PC-3 (cell line): ENCODE data around the gene KRT73. TPM values are rescaled to one million over a fixed set of nuclear protein-coding genes. Genes with fewer than 3 reads are reported as not detected.

Experiments used
- ATAC-seq: fragments of 200-7000 bp; cut with Tn5 transposase; 2 replicates; pipeline ENCODE4 v1.9.1; 2020; ENCODE audit warnings: mild to moderate bottlenecking, moderate library complexity
- BruUV-seq: library from RNA; stranded (reverse); fragments of 400-500 nt; replicated peaks from 2 replicates; lab custom pipeline; 2021; lab: Mats Ljungman, UMichigan
- CTCF ChIA-PET: fragments of 300-600 bp; sonication (Branson Sonifier 250); formaldehyde crosslinking; loops from one replicate; lab custom pipeline; 2022; ENCODE audit warnings: antibody characterized with exemption; lab: Charles Lee
- POLR2A ChIA-PET: fragments of 300-600 bp; sonication (Branson Sonifier 250); formaldehyde crosslinking; loops from one replicate; lab custom pipeline; 2022; ENCODE audit warnings: antibody characterized with exemption; ENCODE audit not compliant: unreplicated experiment; lab: Charles Lee
- DNase-seq: peaks from one replicate; pipeline ENCODE4 v3.0.0-alpha.2; 2015
- H2AFZ ChIP-seq: fragments of 300-600 bp; sonication (generic); 2 replicates; pipeline ENCODE4 v1.6.0; 2016; ENCODE audit warnings: antibody characterized with exemption, low read length
- H3F3A ChIP-seq: fragments of 300-600 bp; sonication (generic); one replicate; pipeline ENCODE4 v1.6.0; 2017; ENCODE audit warnings: antibody characterized with exemption, low read length, control low read depth, mild to moderate bottlenecking; ENCODE audit not compliant: unreplicated experiment
- H3K27ac ChIP-seq: fragments of 300-600 bp; sonication (generic); 2 replicates; pipeline ENCODE4 v1.5.1; 2016; ENCODE audit warnings: mild to moderate bottlenecking, low read length
- H3K27me3 ChIP-seq: fragments of 300-600 bp; sonication (generic); 2 replicates; pipeline ENCODE4 v1.6.1; 2016; ENCODE audit warnings: low read length, mixed read lengths
- H3K36me3 ChIP-seq: fragments of 300-600 bp; sonication (generic); 2 replicates; pipeline ENCODE4 v1.6.1; 2016; ENCODE audit warnings: low read depth, mixed run types, low read length, mixed read lengths
- H3K4me1 ChIP-seq: fragments of 300-600 bp; sonication (generic); 2 replicates; pipeline ENCODE4 v1.5.1; 2016; ENCODE audit warnings: low read length; ENCODE audit not compliant: insufficient read depth
- H3K4me2 ChIP-seq: fragments of 300-600 bp; sonication (generic); 2 replicates; pipeline ENCODE4 v1.6.0; 2016; ENCODE audit warnings: low read length
- H3K4me3 ChIP-seq: fragments of 300-600 bp; sonication (generic); 2 replicates; pipeline ENCODE4 v1.5.1; 2016; ENCODE audit warnings: mild to moderate bottlenecking, low read length, mixed read lengths
- H3K79me2 ChIP-seq: fragments of 300-600 bp; sonication (generic); 2 replicates; pipeline ENCODE4 v1.6.1; 2017; ENCODE audit warnings: low read length, mixed read lengths
- H3K9ac ChIP-seq: fragments of 300-600 bp; sonication (generic); 2 replicates; pipeline ENCODE4 v1.6.0; 2016; ENCODE audit warnings: mild to moderate bottlenecking, low read length
- H3K9me2 ChIP-seq: fragments of 300-600 bp; sonication (generic); replicated peaks from 2 replicates; pipeline ENCODE4 v1.6.1; 2016; ENCODE audit warnings: mixed run types, low read length, mixed read lengths
- H3K9me3 ChIP-seq: fragments of 300-600 bp; sonication (generic); 2 replicates; pipeline ENCODE4 v1.6.1; 2016; ENCODE audit warnings: low read length, mixed read lengths
- H4K20me1 ChIP-seq: fragments of 300-600 bp; sonication (generic); 2 replicates; pipeline ENCODE4 v1.6.1; 2016; ENCODE audit warnings: low read length, mixed read lengths
- CTCF ChIP-seq: fragments of 300-600 bp; sonication (generic); conservative IDR thresholded peaks from 2 replicates; pipeline ENCODE4 v1.5.1; 2017; ENCODE audit warnings: antibody characterized with exemption, low read depth, mild to moderate bottlenecking, low read length
- EZH2 ChIP-seq: fragments of 300-600 bp; sonication (generic); IDR thresholded peaks from one replicate; pipeline ENCODE4 v1.6.1; 2017; ENCODE audit warnings: antibody characterized with exemption, mild to moderate bottlenecking, low read length; ENCODE audit not compliant: unreplicated experiment
- EZH2phosphoT487 ChIP-seq: fragments of 300-600 bp; sonication (generic); IDR thresholded peaks from 2 replicates; pipeline ENCODE4 v1.6.1; 2018; ENCODE audit warnings: mild to moderate bottlenecking, antibody characterized with exemption, low read length, borderline replicate concordance
- intact Hi-C: fragments of 100-400 bp; cut with micrococcal nuclease; formaldehyde crosslinking; loops from 2 replicates; pipeline ENCODE4 v1.9.0; 2023
- total RNA-seq: library from RNA; depleted of rRNA; stranded (reverse); fragments of >200 nt; gene quantifications from 2 replicates; pipeline ENCODE4 v1.2.3, GENCODE V29; 2014

Gene KRT73
- total RNA-seq, 1 experiment from 2014 or later, result not detected

- CTCF ChIA-PET, result no interaction called here
- intact Hi-C loops, result no loop called here
- H3K27ac ChIP-seq, result no peak overlapping the region
- no peak overlapping the region for H2AFZ ChIP-seq
- no TSS peak for BruUV-seq
- no peak for TF ChIP-seq CTCF
- no peak for TF ChIP-seq EZH2phosphoT487
- TF ChIP-seq EZH2, result no peak
- H3K9ac ChIP-seq, result no peak overlapping the region
- no peaks in the 10 kb centered on the region for H3K36me3 ChIP-seq
- POLR2A ChIA-PET, result no interaction called here
- H3K27me3 ChIP-seq, result peaks cover 39% of the 10 kb centered on the region
- H3F3A ChIP-seq, result no peaks in the 10 kb centered on the region
- no peaks in the 10 kb centered on the region for H3K9me3 ChIP-seq
- no peaks in the 10 kb centered on the region for H3K9me2 ChIP-seq
- no peak overlapping the region for H3K4me3 ChIP-seq
- H3K4me2 ChIP-seq, result no peak overlapping the region
- ATAC-seq (no peak), DNase-seq (no peak)
- H4K20me1 ChIP-seq, result no peaks in the 10 kb centered on the region
- H3K4me1 ChIP-seq, result no peaks in the 10 kb centered on the region; the same call in 1 of the 2 replicates
- H3K79me2 ChIP-seq, result no peaks in the 10 kb centered on the region
Observed at GRCh38 chr12:52608161-52608560, 10.2 kb downstream of the KRT73 start.

- CTCF ChIA-PET, result no interaction called here
- TF ChIP-seq EZH2phosphoT487 (no peak), EZH2 (no peak), CTCF (no peak)
Observed at GRCh38 chr12:52607314-52607713, 11.0 kb downstream of the KRT73 start.

GRCh38 chr12:52606581-52607218 lies 11.7 kb downstream of the KRT73 start:
- POLR2A ChIA-PET, result no interaction called here
- CTCF ChIA-PET, result no interaction called here
- no peaks in the 10 kb centered on the region for H4K20me1 ChIP-seq

More at GRCh38 chr12:52607314-52607713, 11.0 kb downstream of the KRT73 start:
- Histone ChIP-seq H3K36me3 (no peaks in the 10 kb centered on the region), H3K9me3 (no peaks in the 10 kb centered on the region), H2AFZ (no peak overlapping the region), H3K4me2 (no peak overlapping the region), H3K27me3 (peaks cover 36% of the 10 kb centered on the region), H4K20me1 (no peaks in the 10 kb centered on the region), H3K9ac (no peak overlapping the region), H3F3A (no peaks in the 10 kb centered on the region), H3K4me3 (no peak overlapping the region), H3K27ac (no peak overlapping the region), H3K4me1 (no peaks in the 10 kb centered on the region; the same call in 1 of the 2 replicates), H3K9me2 (no peaks in the 10 kb centered on the region), H3K79me2 (no peaks in the 10 kb centered on the region)
- ATAC-seq (no peak), DNase-seq (no peak)
- intact Hi-C loops, result no loop called here
- BruUV-seq, result no TSS peak
- POLR2A ChIA-PET, result no interaction called here

More at GRCh38 chr12:52606581-52607218, 11.7 kb downstream of the KRT73 start:
- H3K27me3 ChIP-seq, result peaks cover 30% of the 10 kb centered on the region
- intact Hi-C loops, result no loop called here
- TF ChIP-seq EZH2phosphoT487, result no peak
- no peak for TF ChIP-seq CTCF
- no peak for TF ChIP-seq EZH2
- no peaks in the 10 kb centered on the region; the same call in 1 of the 2 replicates for H3K4me1 ChIP-seq
- H3K4me2 ChIP-seq, result no peak overlapping the region
- H2AFZ ChIP-seq, result no peak overlapping the region
- no peak overlapping the region for H3K27ac ChIP-seq
- H3K36me3 ChIP-seq, result no peaks in the 10 kb centered on the region
- no peak overlapping the region for H3K4me3 ChIP-seq
- H3K79me2 ChIP-seq, result no peaks in the 10 kb centered on the region
- BruUV-seq, result no TSS peak
- no peaks in the 10 kb centered on the region for H3K9me3 ChIP-seq
- no peaks in the 10 kb centered on the region for H3F3A ChIP-seq
- no peak overlapping the region for H3K9ac ChIP-seq
- DNase-seq (no peak), ATAC-seq (no peak)
- H3K9me2 ChIP-seq, result no peaks in the 10 kb centered on the region
